HepG2 (cell line): ENCODE data around the gene NONO.

Source experiments
- ELF4 ChIP-seq: sonication (generic); formaldehyde crosslinking; IDR thresholded peaks from 2 replicates; pipeline ENCODE4 v1.5.0; 2020; ENCODE audit warnings: missing genetic modification reagents, mild to moderate bottlenecking, moderate library complexity, borderline replicate concordance
- HMGA1 ChIP-seq: sonication (generic); formaldehyde crosslinking; conservative IDR thresholded peaks from 2 replicates; pipeline ENCODE4 v1.4.0; 2020; ENCODE audit warnings: missing genetic modification reagents
- KAT8 ChIP-seq: IDR thresholded peaks from 2 replicates; pipeline ENCODE4 v1.6.1; 2016; ENCODE audit warnings: missing genetic modification reagents, missing compliant biosample characterization
- SP1 ChIP-seq, 2 experiments: fragments of 450-650 bp in 1 of 2; sonication (generic) in 1 of 2; formaldehyde crosslinking in 1 of 2; IDR thresholded peaks; 2 replicates each; pipeline versions ENCODE4 v1.4.0 to v1.6.1; 2016 to 2020; ENCODE audit warnings: missing genetic modification reagents in 1 of 2
- STAG1 ChIP-seq: sonication (generic); formaldehyde crosslinking; IDR thresholded peaks from 2 replicates; pipeline ENCODE4 v1.4.0; 2020; ENCODE audit warnings: missing genetic modification reagents
- STAT5B ChIP-seq: sonication (generic); formaldehyde crosslinking; IDR thresholded peaks from 2 replicates; pipeline ENCODE4 v1.4.0; 2020; ENCODE audit warnings: missing genetic modification reagents
- U2AF1 ChIP-seq: fragments of 200-400 bp; formaldehyde crosslinking; optimal IDR thresholded peaks from 2 replicates; pipeline ENCODE3; 2017; ENCODE audit warnings: mild to moderate bottlenecking, low read depth, low read length
- ZNF224 ChIP-seq: sonication (generic); formaldehyde crosslinking; IDR thresholded peaks from 2 replicates; pipeline ENCODE4 v1.5.0; 2020; ENCODE audit warnings: mild to moderate bottlenecking, missing genetic modification reagents
- ZNF318 ChIP-seq: sonication (generic); formaldehyde crosslinking; IDR thresholded peaks from 2 replicates; pipeline ENCODE4 v1.4.0; 2020; ENCODE audit warnings: mild to moderate bottlenecking, missing genetic modification reagents
- ZSCAN31 ChIP-seq: sonication (generic); formaldehyde crosslinking; IDR thresholded peaks from 2 replicates; pipeline ENCODE4 v1.5.0; 2020; ENCODE audit warnings: low read depth, mild to moderate bottlenecking, missing genetic modification reagents
- TF ChIP-seq, protein P1 (sequence below): sonication (generic); formaldehyde crosslinking; IDR thresholded peaks from 2 replicates; pipeline ENCODE4 v1.4.0; 2020; ENCODE audit warnings: missing genetic modification reagents
- TF ChIP-seq, protein P2 (sequence below): sonication (generic); formaldehyde crosslinking; IDR thresholded peaks from 2 replicates; pipeline ENCODE4 v1.4.0; 2020; ENCODE audit warnings: missing genetic modification reagents
- TF ChIP-seq, protein P3 (sequence below): sonication (generic); formaldehyde crosslinking; IDR thresholded peaks from 2 replicates; pipeline ENCODE4 v1.9.0; 2021; ENCODE audit warnings: missing genetic modification reagents, mild to moderate bottlenecking, borderline replicate concordance
- TF ChIP-seq, protein P4 (sequence below): sonication (generic); formaldehyde crosslinking; IDR thresholded peaks from 2 replicates; pipeline ENCODE4 v1.5.0; 2020; ENCODE audit warnings: mild to moderate bottlenecking, missing genetic modification reagents, moderate library complexity

DNA sequence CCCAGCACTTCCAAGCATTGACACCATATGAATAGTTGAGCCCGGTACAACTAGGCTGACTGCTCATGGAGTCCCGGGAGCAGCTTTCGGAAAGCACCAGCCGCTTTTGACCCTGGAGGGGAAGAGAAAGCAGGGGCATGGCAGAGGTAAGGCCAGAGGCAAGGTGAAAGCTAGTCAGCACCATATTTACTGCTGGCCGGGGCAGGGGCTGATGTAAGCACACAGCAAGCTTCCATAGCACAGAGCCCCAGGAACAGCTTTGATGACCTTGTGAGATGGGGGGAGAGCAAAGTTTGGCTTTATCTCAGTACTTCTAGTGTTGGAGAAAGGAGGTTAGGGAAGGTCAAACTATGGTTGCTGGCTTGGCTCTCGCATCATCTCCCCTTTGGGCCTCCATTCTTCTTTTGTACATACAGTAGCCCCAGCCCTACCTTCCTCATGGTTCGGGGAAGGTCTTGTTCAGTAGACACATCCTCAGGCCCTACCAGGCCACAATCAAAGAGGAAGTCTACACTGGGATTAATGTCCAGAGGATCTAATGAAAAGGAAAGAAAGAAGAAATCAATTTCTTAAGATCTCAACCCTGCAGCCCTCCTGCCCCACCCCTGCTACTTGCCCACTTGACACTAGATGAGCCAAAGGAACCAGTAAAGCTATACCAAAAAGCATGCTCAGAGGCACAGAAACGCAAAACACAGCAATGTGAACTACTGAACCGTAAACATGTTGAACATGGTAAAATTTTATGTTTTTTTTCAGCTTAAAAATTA lies 38.9 kb upstream of the NONO start:
- TF ChIP-seq STAG1 (CRISPR knock-in tag) = no peak
- TF ChIP-seq STAT5B (CRISPR knock-in tag) = no peak
- TF ChIP-seq ZSCAN31 = no peak
- TF ChIP-seq, protein P1, sequence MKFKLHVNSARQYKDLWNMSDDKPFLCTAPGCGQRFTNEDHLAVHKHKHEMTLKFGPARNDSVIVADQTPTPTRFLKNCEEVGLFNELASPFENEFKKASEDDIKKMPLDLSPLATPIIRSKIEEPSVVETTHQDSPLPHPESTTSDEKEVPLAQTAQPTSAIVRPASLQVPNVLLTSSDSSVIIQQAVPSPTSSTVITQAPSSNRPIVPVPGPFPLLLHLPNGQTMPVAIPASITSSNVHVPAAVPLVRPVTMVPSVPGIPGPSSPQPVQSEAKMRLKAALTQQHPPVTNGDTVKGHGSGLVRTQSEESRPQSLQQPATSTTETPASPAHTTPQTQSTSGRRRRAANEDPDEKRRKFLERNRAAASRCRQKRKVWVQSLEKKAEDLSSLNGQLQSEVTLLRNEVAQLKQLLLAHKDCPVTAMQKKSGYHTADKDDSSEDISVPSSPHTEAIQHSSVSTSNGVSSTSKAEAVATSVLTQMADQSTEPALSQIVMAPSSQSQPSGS = no peak
- TF ChIP-seq, protein P2, sequence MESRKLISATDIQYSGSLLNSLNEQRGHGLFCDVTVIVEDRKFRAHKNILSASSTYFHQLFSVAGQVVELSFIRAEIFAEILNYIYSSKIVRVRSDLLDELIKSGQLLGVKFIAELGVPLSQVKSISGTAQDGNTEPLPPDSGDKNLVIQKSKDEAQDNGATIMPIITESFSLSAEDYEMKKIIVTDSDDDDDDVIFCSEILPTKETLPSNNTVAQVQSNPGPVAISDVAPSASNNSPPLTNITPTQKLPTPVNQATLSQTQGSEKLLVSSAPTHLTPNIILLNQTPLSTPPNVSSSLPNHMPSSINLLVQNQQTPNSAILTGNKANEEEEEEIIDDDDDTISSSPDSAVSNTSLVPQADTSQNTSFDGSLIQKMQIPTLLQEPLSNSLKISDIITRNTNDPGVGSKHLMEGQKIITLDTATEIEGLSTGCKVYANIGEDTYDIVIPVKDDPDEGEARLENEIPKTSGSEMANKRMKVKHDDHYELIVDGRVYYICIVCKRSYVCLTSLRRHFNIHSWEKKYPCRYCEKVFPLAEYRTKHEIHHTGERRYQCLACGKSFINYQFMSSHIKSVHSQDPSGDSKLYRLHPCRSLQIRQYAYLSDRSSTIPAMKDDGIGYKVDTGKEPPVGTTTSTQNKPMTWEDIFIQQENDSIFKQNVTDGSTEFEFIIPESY (CRISPR knock-in tag) = no peak
- TF ChIP-seq, protein P3, sequence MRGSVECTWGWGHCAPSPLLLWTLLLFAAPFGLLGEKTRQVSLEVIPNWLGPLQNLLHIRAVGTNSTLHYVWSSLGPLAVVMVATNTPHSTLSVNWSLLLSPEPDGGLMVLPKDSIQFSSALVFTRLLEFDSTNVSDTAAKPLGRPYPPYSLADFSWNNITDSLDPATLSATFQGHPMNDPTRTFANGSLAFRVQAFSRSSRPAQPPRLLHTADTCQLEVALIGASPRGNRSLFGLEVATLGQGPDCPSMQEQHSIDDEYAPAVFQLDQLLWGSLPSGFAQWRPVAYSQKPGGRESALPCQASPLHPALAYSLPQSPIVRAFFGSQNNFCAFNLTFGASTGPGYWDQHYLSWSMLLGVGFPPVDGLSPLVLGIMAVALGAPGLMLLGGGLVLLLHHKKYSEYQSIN = no peak
- TF ChIP-seq SP1 (IDR thresholded peaks at IDR 0.05) = no peak
- no peak for TF ChIP-seq SP1 (CRISPR knock-in tag; IDR thresholded peaks at IDR 0.05)
- no peak for TF ChIP-seq ELF4 (CRISPR knock-in tag)
- no peak for TF ChIP-seq KAT8 (CRISPR knock-in tag)
- no peak for TF ChIP-seq U2AF1
- no peak for TF ChIP-seq ZNF224 (CRISPR knock-in tag)
- TF ChIP-seq HMGA1 (CRISPR knock-in tag) = no peak
- TF ChIP-seq, protein P4, sequence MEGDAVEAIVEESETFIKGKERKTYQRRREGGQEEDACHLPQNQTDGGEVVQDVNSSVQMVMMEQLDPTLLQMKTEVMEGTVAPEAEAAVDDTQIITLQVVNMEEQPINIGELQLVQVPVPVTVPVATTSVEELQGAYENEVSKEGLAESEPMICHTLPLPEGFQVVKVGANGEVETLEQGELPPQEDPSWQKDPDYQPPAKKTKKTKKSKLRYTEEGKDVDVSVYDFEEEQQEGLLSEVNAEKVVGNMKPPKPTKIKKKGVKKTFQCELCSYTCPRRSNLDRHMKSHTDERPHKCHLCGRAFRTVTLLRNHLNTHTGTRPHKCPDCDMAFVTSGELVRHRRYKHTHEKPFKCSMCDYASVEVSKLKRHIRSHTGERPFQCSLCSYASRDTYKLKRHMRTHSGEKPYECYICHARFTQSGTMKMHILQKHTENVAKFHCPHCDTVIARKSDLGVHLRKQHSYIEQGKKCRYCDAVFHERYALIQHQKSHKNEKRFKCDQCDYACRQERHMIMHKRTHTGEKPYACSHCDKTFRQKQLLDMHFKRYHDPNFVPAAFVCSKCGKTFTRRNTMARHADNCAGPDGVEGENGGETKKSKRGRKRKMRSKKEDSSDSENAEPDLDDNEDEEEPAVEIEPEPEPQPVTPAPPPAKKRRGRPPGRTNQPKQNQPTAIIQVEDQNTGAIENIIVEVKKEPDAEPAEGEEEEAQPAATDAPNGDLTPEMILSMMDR (CRISPR knock-in tag) = no peak
- TF ChIP-seq ZNF318 (CRISPR knock-in tag) = no peak
